Fibroblast of villous mesenchyme (primary cell): ENCODE measurements around the gene PTPN22. TPM values are rescaled to one million over a fixed set of nuclear protein-coding genes. Genes with fewer than 3 reads are reported as not detected.

Experiments
- DNase-seq: peaks from one replicate; pipeline ENCODE4 v3.0.0-alpha.2; 2010; ENCODE audit warnings: low read depth
- H3K4me3 ChIP-seq: 2 replicates; pipeline ENCODE4 v1.5.1; 2011; ENCODE audit warnings: low read depth, mild to moderate bottlenecking, low read length
- CTCF ChIP-seq: IDR thresholded peaks from 2 replicates; pipeline ENCODE4 v1.5.1; 2012; ENCODE audit warnings: low read depth, mild to moderate bottlenecking, low read length; ENCODE audit not compliant: insufficient read depth
- total RNA-seq: library from RNA; depleted of rRNA; stranded (reverse); fragments of >200 nt; gene quantifications from 2 replicates; pipeline ENCODE4 v1.2.3, GENCODE V29; 2012

PTPN22 gene
- total RNA-seq, 1 donor = 0.86 TPM

- no peak for TF ChIP-seq CTCF
- H3K4me3 ChIP-seq = no peak overlapping the region
Observed at GRCh38 chr1:113834716-113835115, 36.8 kb downstream of the PTPN22 start.

GRCh38 chr1:113830039-113830438 lies 41.5 kb downstream of the PTPN22 start:
- H3K4me3 ChIP-seq = no peak overlapping the region
- peak; percentile 10 for DNase-seq
- TF ChIP-seq CTCF = no peak

More at GRCh38 chr1:113834716-113835115, 36.8 kb downstream of the PTPN22 start:
- DNase-seq = no peak

GRCh38 chr1:113821916-113822315 lies 49.6 kb downstream of the PTPN22 start:
- H3K4me3 ChIP-seq = no peak overlapping the region
- no peak for TF ChIP-seq CTCF

GRCh38 chr1:113818578-113818977 lies 52.9 kb downstream of the PTPN22 start:
- TF ChIP-seq CTCF = no peak
- no peak for DNase-seq
- no peak overlapping the region for H3K4me3 ChIP-seq

More at GRCh38 chr1:113821916-113822315, 49.6 kb downstream of the PTPN22 start:
- no peak for DNase-seq

- no peak for DNase-seq
- no peak overlapping the region for H3K4me3 ChIP-seq
- TF ChIP-seq CTCF = no peak
Observed at GRCh38 chr1:113813218-113813617, 58.3 kb downstream of the PTPN22 start.

GRCh38 chr1:113812661-113813135 lies 58.8 kb downstream of the PTPN22 start:
- H3K4me3 ChIP-seq = peak overlapping the region; percentile 64
- TF ChIP-seq CTCF = no peak
- DNase-seq = no peak
